Non-pigmented ciliary epithelial cell (primary cell): ENCODE results near the gene TMEM127.
"Not testable (repeated sequence)": the region's sequence is repeated elsewhere in the genome, so short reads cannot be mapped to it uniquely, and the experiment has no call there.

Experiments used
- DNase-seq: peaks from one replicate; pipeline ENCODE4 v3.0.0-alpha.2; 2010; ENCODE audit warnings: low read depth

The TMEM127 gene

DNA sequence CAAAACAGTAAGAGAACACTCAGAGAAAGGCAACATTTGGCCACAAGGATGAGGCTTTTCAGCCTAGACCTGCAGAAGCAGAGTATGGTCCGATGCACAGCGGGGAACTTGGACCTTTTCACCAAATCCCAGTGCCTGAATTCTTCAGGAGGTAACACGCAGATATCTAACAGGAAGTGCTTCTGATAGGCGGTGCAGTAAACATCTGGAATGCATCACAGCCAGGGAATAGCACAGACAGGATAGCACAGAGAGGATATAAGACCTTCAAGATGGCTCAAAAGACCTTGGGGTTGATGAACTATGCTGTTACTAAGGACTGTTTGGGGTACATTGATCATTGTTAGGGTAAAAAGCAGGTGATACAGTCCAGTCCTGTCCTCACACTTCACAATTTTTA lies 1.7 kb downstream of the TMEM127 start:
- no peak for DNase-seq

- DNase-seq, result no peak
Observed at GRCh38 chr2:96262306-96262705, 3.5 kb downstream of the TMEM127 start.

DNA sequence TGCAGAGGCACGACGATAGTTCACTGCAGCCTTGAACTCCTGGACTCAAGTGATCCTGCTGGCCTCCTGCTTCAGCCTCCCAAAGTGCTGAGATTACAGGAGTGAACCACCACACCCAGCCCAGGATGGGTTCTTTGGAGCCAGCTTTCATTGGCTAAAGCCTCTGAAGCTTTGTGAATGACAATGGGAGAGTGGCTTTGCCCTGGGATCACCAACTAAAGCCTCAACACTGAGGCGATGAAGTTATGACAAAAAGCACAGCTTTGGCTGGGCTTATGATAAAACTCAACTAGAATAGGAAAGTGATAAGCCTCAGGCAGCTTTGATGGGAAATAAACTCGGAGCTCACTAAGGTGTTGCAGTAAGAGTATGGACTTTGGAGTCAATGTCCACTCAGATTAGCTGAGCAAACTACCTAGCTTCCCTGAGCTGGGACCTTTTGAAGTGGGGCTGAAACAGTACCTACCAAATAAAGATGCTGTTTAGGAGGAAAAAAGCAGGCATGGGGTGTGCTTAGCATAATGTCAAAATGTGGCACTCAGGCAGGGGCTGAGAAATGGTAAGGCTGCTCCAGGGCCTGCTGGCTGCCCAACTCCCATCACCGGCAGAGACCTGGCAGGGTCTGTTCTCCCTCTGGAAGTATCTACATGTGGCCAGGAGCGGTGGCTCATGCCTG lies 4.3 kb downstream of the TMEM127 start:
- no peak for DNase-seq

GRCh38 chr2:96260387-96261260 lies 5.2 kb downstream of the TMEM127 start:
- DNase-seq, result no peak

GRCh38 chr2:96259497-96259921 lies 6.3 kb downstream of the TMEM127 start:
- DNase-seq, result no peak

DNA sequence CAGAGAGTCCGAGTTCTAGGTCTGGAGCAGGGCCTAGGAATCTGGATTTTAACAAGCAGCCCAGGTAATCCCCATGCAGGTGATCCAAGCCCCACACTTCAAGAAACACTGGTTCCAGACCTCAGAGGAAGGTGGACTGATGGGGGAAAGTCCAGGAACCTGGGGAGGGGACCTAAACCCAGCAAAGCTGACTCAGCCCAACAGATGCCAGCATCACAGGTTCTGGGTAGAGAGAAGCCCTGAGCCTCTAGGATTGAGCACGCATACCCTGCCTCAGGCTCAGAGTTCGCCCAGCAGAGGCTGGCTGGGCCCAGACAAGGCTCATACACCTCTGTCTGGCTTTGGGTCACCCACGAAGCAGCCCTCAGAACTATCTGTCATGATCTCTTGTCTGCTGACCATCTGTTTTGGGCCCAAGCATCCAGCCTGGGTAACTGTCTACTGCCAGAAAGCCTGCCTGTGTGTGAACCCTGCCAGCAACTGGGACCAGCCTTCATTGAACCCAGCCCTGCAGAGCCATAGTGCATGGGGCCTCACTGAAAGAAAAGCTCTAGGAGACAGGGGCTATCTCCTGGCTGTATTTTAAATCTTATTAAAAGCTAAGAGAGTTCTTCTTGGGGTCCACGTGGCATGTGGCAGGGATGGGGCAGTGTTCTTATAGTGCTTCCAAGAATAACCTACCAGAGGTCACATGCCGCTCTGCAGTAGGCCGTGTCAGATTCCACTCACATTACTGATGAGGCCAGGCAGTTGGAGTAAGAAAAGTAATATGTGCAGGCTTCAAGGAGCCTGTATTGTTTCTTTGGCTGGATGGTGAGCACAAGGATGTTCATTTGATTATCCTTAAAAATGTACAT lies 7.4 kb downstream of the TMEM127 start:
- no peak for DNase-seq

- not testable (repeated sequence) for DNase-seq
Observed at GRCh38 chr2:96257744-96258143, 8.1 kb downstream of the TMEM127 start.

- DNase-seq, result no peak
Observed at GRCh38 chr2:96256611-96257113, 9.1 kb downstream of the TMEM127 start.

GRCh38 chr2:96254571-96254970 lies 11.2 kb downstream of the TMEM127 start:
- no peak for DNase-seq

DNA sequence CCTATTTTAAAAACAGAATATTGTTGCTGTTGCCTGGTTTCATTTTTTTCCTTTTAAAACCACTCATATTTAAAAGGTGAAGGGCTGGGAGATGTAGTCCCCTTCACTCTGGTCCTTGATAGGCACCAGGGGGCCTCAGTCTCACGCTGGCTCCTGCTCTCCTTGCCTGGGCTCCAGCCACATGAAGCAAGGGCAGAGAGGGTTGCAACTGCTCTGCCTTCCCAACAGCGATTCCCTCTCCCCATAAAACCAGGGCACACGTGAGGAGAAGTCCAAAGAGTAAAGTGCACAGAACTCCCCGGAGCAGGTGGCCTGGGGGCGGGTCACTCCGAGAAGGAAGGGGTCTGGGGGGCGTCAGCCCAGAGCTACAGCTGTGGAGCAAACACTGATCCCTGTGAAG lies 12.8 kb downstream of the TMEM127 start:
- DNase-seq, result no peak

GRCh38 chr2:96252526-96252925 lies 13.3 kb downstream of the TMEM127 start:
- DNase-seq, result no peak

GRCh38 chr2:96251721-96252292 lies 14.0 kb downstream of the TMEM127 start:
- peak; percentile 88 for DNase-seq

GRCh38 chr2:96250188-96250587 lies 15.6 kb downstream of the TMEM127 start:
- DNase-seq, result no peak

GRCh38 chr2:96249654-96250053 lies 16.1 kb downstream of the TMEM127 start:
- DNase-seq, result no peak

DNA sequence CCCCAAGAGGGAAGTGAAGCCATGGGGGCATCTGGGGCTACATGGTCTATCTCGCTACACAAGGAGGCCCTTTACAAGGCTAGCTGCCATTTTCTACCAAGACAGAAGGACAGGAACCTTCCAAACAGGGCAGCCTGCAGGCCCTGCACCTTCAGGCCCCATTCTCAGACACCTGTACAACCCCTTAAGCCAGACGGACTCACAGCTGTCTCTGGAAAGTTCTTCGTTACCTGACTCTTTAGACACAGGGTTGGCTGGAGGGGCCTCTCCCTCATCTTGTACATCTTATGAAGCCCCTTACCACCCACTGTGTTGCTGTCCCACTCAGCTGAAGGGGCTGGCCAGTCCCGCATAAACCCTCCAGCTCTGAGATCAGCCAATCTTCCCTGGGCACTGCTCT lies 17.2 kb downstream of the TMEM127 start:
- DNase-seq, result no peak

GRCh38 chr2:96247896-96248295 lies 17.9 kb downstream of the TMEM127 start:
- DNase-seq, result no peak

DNA sequence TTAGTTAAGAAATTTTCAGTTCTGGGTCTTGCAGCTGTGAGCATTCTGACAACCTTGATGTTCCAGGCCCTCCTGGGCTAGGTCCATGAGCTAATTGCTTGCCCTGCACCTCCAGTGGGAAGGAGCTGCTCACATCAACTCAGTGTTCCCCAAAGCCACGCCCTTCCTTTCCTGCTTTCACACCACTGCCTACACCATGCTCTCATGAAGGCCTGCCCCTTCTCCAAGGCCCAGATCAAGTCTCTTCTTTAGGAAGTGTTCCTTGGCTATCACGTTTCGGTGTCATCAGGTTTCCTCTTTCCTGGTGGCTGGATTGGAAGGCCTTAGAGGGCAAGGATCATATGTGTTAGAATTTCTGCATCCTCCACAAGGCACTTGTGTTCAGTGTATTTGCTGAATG lies 18.8 kb downstream of the TMEM127 start:
- no peak for DNase-seq

- no peak for DNase-seq
Observed at GRCh38 chr2:96245609-96246390, 20.0 kb downstream of the TMEM127 start.

GRCh38 chr2:96243843-96244242 lies 22.0 kb downstream of the TMEM127 start:
- DNase-seq, result no peak

DNA sequence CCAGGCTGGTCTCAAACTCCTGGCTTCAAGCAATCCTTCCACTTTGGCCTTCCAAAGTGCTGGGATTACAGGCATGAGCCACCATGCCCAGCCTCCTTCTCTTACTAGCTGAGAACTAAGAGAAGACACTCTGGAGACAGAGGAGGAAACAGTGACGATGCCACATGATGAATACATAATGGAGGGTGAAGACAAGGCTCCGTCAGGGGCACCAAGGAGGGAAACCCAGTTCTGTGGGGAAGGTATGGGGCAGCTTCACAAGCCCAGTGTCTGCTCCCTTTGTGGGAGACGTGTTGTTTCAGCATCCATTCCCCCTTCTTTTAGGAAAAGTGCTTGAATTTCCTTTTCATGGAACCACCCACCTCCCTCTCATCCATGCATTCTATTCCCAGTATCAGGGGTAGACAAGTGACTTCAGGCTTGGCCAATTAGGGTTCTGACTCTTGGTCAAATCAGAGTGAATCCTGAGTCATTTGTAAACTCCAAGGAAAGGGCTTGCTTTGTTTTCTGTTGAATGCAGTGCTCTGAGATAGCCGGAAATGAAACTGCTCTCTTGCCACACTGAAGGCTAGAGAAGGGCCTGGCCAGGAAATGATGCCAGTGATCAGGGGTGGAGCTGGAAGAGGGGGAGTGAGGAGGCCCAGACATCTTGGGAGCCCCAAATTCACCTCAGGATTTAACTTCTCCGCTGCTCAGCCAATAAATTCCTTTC lies 23.7 kb downstream of the TMEM127 start:
- no peak for DNase-seq
